Peyer's patch (tissue), 4 donors: ENCODE data around the gene ADM2. TPM values are rescaled to one million over a fixed set of nuclear protein-coding genes. Genes with fewer than 3 reads are reported as not detected.
A peak's percentile ranks its signal among the peaks of the same experiment; 100 is the strongest.

ENCODE experiments used
- DNase-seq, 3 donors: peaks; one replicate each; pipeline ENCODE4 v3.0.0-alpha.2; 2017 to 2019
- H3K27ac ChIP-seq, 4 donors: fragments of 200-600 bp; sonication (generic); one replicate each; pipeline ENCODE4 v1.5.1; 2016 to 2019
- H3K27me3 ChIP-seq, 2 donors: fragments of 200-600 bp; sonication (generic); one replicate each; pipeline ENCODE4 v1.5.1; 2019
- H3K36me3 ChIP-seq, 3 donors: fragments of 200-600 bp; sonication (generic); one replicate each; pipeline ENCODE4 v1.5.1; 2016 to 2019
- H3K4me1 ChIP-seq, 4 donors: fragments of 200-600 bp; sonication (generic); one replicate each; pipeline ENCODE4 v1.5.1; 2016 to 2019
- H3K4me3 ChIP-seq, 4 donors: fragments of 200-600 bp; sonication (generic); 1 replicate in 3 of 4; 2 replicates in 1 of 4; pipeline ENCODE4 v1.5.1; 2016 to 2019; ENCODE audit warnings: mild to moderate bottlenecking in 1 of 4
- H3K9me3 ChIP-seq, 4 donors: fragments of 200-600 bp; sonication (generic); one replicate each; pipeline ENCODE4 v1.5.1; 2016 to 2019; ENCODE audit warnings: mild to moderate bottlenecking in 1 of 4
- CTCF ChIP-seq, 6 experiments: fragments of 450-650 bp in 4 of 6; fragments of 200-600 bp in 2 of 6; sonication (generic) in 1 of 6; IDR thresholded peaks; one replicate each; pipeline ENCODE4 v1.5.1; 2017 to 2019; ENCODE audit warnings: antibody characterized with exemption in 6 of 6, mild to moderate bottlenecking in 3 of 6, moderate library complexity in 1 of 6
- POLR2A ChIP-seq, 2 donors: fragments of 450-650 bp; IDR thresholded peaks; one replicate each; pipeline ENCODE4 v1.5.1; 2017; ENCODE audit warnings: antibody characterized with exemption in 2 of 2, mild to moderate bottlenecking in 2 of 2, moderate library complexity in 2 of 2
- total RNA-seq, 4 donors: library from RNA; depleted of rRNA; stranded (reverse); fragments of >200 nt; gene quantifications; one replicate each; pipeline ENCODE4 v1.1.0, GENCODE V29; 2016

Gene ADM2
- total RNA-seq, 4 donors from 2014 or later, result 0.83 to 8.4 (median 5.8) TPM

GRCh38 chr22:50488006-50488677, 6.8 kb downstream of the ADM2 start:
- Histone ChIP-seq H3K27ac (no peak overlapping the region), H3K4me1 (peaks cover 0 to 18% (median 11%) of the 10 kb centered on the region in 4 donors), H3K9me3 (no peaks in the 10 kb centered on the region), H3K36me3 (no peaks in the 10 kb centered on the region), H3K27me3 (no peaks in the 10 kb centered on the region), H3K4me3 (no peak overlapping the region)
- DNase-seq, result no peak
- TF ChIP-seq CTCF (IDR thresholded peaks at IDR 0.05) (no peak), POLR2A (IDR thresholded peaks at IDR 0.05) (no peak)

- H3K27me3 ChIP-seq, result no peaks in the 10 kb centered on the region
Observed at GRCh38 chr22:50488886-50489285, 7.5 kb downstream of the ADM2 start.

GRCh38 chr22:50489363-50490243, 8.3 kb downstream of the ADM2 start:
- TF ChIP-seq CTCF (IDR thresholded peaks at IDR 0.05) (no peak), POLR2A (IDR thresholded peaks at IDR 0.05) (no peak)
- Histone ChIP-seq H3K27me3 (no peaks in the 10 kb centered on the region), H3K9me3 (no peaks in the 10 kb centered on the region), H3K36me3 (no peaks in the 10 kb centered on the region), H3K4me3 (no peak overlapping the region), H3K27ac (no peak overlapping the region), H3K4me1 (peaks cover 0 to 3% (median 1%) of the 10 kb centered on the region in 4 donors)
- no peak for DNase-seq

More at GRCh38 chr22:50488886-50489285, 7.5 kb downstream of the ADM2 start:
- H3K27ac ChIP-seq, result no peak overlapping the region
- peaks cover 0 to 10% (median 7%) of the 10 kb centered on the region in 4 donors for H3K4me1 ChIP-seq
- H3K9me3 ChIP-seq, result no peaks in the 10 kb centered on the region
- no peak overlapping the region for H3K4me3 ChIP-seq
- no peak for TF ChIP-seq CTCF (IDR thresholded peaks at IDR 0.05)
- TF ChIP-seq POLR2A (IDR thresholded peaks at IDR 0.05), result no peak
- no peaks in the 10 kb centered on the region for H3K36me3 ChIP-seq
- no peak for DNase-seq

- Histone ChIP-seq H3K9me3 (no peaks in the 10 kb centered on the region), H3K36me3 (no peaks in the 10 kb centered on the region), H3K4me3 (no peak overlapping the region), H3K27me3 (no peaks in the 10 kb centered on the region), H3K4me1 (no peaks in the 10 kb centered on the region), H3K27ac (no peak overlapping the region)
- DNase-seq, result peak in 1 of 3 donors; percentile 51
- TF ChIP-seq CTCF (IDR thresholded peaks at IDR 0.05) (no peak), POLR2A (IDR thresholded peaks at IDR 0.05) (no peak)
Observed at GRCh38 chr22:50490531-50491308, 9.4 kb downstream of the ADM2 start.

- no peaks in the 10 kb centered on the region for H3K27me3 ChIP-seq
- no peaks in the 10 kb centered on the region for H3K9me3 ChIP-seq
- no peak overlapping the region for H3K27ac ChIP-seq
- H3K36me3 ChIP-seq, result peaks cover 0 to 2% (median 0%) of the 10 kb centered on the region in 3 donors
- DNase-seq, result no peak
- H3K4me1 ChIP-seq, result peaks cover 0 to 14% (median 2%) of the 10 kb centered on the region in 4 donors
- no peak overlapping the region for H3K4me3 ChIP-seq
- TF ChIP-seq POLR2A (IDR thresholded peaks at IDR 0.05) (no peak), CTCF (IDR thresholded peaks at IDR 0.05) (no peak)
Observed at GRCh38 chr22:50497093-50497492, 15.8 kb downstream of the ADM2 start.
